Activated T-helper 1 cell treated with anti-CD3 and anti-CD28 coated beads, Interleukin-2, amount 50 U/mL, for 16 hours (primary cell): Measurements from ENCODE around the gene TEAD3.
A peak's percentile ranks its signal among the peaks of the same experiment; 100 is the strongest.
"Not testable (repeated sequence)": the region's sequence is repeated elsewhere in the genome, so short reads cannot be mapped to it uniquely, and the experiment has no call there.

ENCODE experiments used
- DNase-seq, 2 donors: peaks; one replicate each; pipeline ENCODE4 v3.0.0-alpha.2; 2020; ENCODE audit warnings: low read depth in 1 of 2, low spot score in 1 of 2

Gene TEAD3

GRCh38 chr6:35496841-35497570 is at the start of gene TEAD3:
Gene TEAD3 (minus strand): TSS chr6:35497079.
- DNase-seq: peak; percentile 11 to 44

- DNase-seq: no peak
Observed at GRCh38 chr6:35544769-35545361, 48.0 kb upstream of the TEAD3 start.

GRCh38 chr6:35543459-35544193 is 46.7 kb upstream of the TEAD3 start:
- no peak for DNase-seq

- DNase-seq: no peak
Observed at GRCh38 chr6:35541836-35542235, 45.0 kb upstream of the TEAD3 start.

GRCh38 chr6:35539223-35539622 is 42.3 kb upstream of the TEAD3 start:
- DNase-seq: no peak

GRCh38 chr6:35535847-35536246 is 39.0 kb upstream of the TEAD3 start:
- not testable (repeated sequence) for DNase-seq

GRCh38 chr6:35534407-35535170 is 37.7 kb upstream of the TEAD3 start:
- DNase-seq: no peak

GRCh38 chr6:35533981-35534380 is 37.1 kb upstream of the TEAD3 start:
- DNase-seq: no peak

- DNase-seq: no peak
Observed at GRCh38 chr6:35532126-35532525, 35.2 kb upstream of the TEAD3 start.

GRCh38 chr6:35524380-35525020 is 27.6 kb upstream of the TEAD3 start:
- no peak for DNase-seq

GRCh38 chr6:35522660-35523658 is 26.1 kb upstream of the TEAD3 start:
- peak; percentile 61 to 68 for DNase-seq

GRCh38 chr6:35522151-35522550 is 25.3 kb upstream of the TEAD3 start:
- DNase-seq: no peak

GRCh38 chr6:35521235-35521634 is 24.4 kb upstream of the TEAD3 start:
- DNase-seq: no peak

GRCh38 chr6:35519313-35520015 is 22.6 kb upstream of the TEAD3 start:
- DNase-seq: no peak

GRCh38 chr6:35518566-35519312 is 21.9 kb upstream of the TEAD3 start:
- DNase-seq: no peak

- not testable (repeated sequence) for DNase-seq
Observed at GRCh38 chr6:35517978-35518377, 21.1 kb upstream of the TEAD3 start.

- no peak for DNase-seq
Observed at GRCh38 chr6:35516712-35517111, 19.8 kb upstream of the TEAD3 start.

GRCh38 chr6:35515939-35516338 is 19.1 kb upstream of the TEAD3 start:
- DNase-seq: not testable (repeated sequence)
